Suprapubic skin (tissue), 4 donors: ENCODE results near the gene KCNE3.

Source experiments
- CTCF ChIP-seq, 2 donors: fragments of 200-600 bp in 1 of 2; fragments of 450-650 bp in 1 of 2; sonication (generic) in 1 of 2; IDR thresholded peaks; one replicate each; pipeline ENCODE4 v1.5.1; 2016 to 2019; ENCODE audit warnings: antibody characterized with exemption in 2 of 2, mild to moderate bottlenecking in 1 of 2, moderate library complexity in 1 of 2
- POLR2A ChIP-seq, 2 donors: fragments of 450-650 bp; IDR thresholded peaks; one replicate each; pipeline ENCODE4 v1.6.1; 2017; ENCODE audit warnings: antibody characterized with exemption in 2 of 2, mild to moderate bottlenecking in 2 of 2, moderate library complexity in 2 of 2
- POLR2AphosphoS5 ChIP-seq, 3 donors: sonication (generic); formaldehyde crosslinking; IDR thresholded peaks; one replicate each; pipeline ENCODE4 v1.6.1; 2017; ENCODE audit warnings: antibody characterized with exemption in 3 of 3

DNA sequence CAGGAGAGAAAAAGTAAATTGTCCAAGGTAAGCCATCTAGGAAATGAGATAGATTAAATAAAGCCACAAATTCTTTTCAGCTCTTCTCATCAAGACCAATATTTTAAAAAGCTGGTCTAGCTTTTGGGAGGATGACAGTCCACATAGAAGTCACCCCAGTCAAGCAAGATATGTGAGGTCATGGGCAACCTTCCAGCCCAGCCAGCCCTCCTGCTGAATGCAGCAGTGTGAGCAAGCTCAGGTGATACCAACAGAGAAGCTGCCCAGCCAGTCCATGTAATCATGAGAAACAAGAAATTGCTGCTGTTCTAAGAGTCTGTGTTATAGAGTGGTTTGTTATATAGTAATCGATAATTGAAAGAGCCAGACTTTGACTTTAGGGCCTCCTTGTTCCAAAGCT, 28.7 kb downstream of the KCNE3 start:
- TF ChIP-seq CTCF (IDR thresholded peaks at IDR 0.05) = no peak
- TF ChIP-seq POLR2A (IDR thresholded peaks at IDR 0.05) = no peak
- no peak for TF ChIP-seq POLR2AphosphoS5 (IDR thresholded peaks at IDR 0.05)
